HG02571 (cell line): ENCODE results near the gene ASXL1.
"Not testable (repeated sequence)": the region's sequence is repeated elsewhere in the genome, so short reads cannot be mapped to it uniquely, and the experiment has no call there.

Experiments used
- ATAC-seq: cut with Tn5 transposase; IDR thresholded peaks from one replicate; pipeline ENCODE4 v1.9.1; 2021; ENCODE audit warnings: mild to moderate bottlenecking, moderate library complexity; ENCODE audit not compliant: unreplicated experiment

ASXL1 gene

GRCh38 chr20:32359633-32360332 lies 1.7 kb downstream of the ASXL1 start:
- no peak for ATAC-seq

- no peak for ATAC-seq
Observed at GRCh38 chr20:32360333-32360634, 2.2 kb downstream of the ASXL1 start.

DNA sequence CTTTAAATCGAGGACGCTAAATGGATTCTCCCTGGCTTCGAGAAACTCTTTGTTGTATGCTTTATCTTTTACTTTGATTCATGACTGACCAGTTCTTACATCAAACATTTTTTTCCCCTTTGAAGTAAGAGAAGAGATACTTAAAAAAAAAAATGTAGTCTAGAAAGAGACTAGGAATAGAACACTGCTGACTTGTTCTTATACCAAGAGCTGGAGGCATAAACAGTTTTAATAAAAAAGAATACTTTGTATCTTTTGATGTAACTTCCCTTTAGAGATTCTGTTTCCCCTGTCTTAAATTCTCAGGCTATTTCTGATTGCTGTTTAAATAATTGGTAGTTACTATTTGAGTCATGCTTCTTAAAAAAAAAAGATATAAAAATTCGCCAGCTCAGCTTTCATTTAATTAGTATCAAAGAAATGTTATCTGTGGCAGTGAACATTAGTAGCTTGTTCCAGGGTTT lies 4.8 kb downstream of the ASXL1 start:
- no peak for ATAC-seq

DNA sequence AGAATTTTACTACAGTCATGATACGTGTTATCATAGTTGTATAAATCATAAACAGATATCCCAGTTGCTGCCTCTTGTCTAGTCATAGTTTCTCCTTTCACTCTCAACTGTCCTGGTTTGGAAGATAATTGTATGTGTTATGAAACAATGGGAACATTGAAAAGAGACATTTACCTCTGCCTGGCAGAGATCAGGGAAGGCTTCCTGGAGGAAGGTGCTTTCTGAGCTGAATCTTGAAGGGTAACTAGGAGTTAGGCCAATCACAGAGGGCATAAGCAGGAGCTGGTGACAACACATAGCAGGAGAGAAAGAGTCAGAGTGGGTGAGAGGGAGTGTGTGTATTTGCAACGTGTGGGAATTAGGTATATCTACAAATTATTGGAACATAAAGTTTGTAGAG lies 5.4 kb downstream of the ASXL1 start:
- ATAC-seq = no peak

GRCh38 chr20:32364554-32365208 lies 6.5 kb downstream of the ASXL1 start:
- ATAC-seq = no peak

GRCh38 chr20:32365564-32365963 lies 7.4 kb downstream of the ASXL1 start:
- no peak for ATAC-seq

- ATAC-seq = no peak
Observed at GRCh38 chr20:32366380-32366779, 8.2 kb downstream of the ASXL1 start.

- ATAC-seq = no peak
Observed at GRCh38 chr20:32368323-32368722, 10.2 kb downstream of the ASXL1 start.

DNA sequence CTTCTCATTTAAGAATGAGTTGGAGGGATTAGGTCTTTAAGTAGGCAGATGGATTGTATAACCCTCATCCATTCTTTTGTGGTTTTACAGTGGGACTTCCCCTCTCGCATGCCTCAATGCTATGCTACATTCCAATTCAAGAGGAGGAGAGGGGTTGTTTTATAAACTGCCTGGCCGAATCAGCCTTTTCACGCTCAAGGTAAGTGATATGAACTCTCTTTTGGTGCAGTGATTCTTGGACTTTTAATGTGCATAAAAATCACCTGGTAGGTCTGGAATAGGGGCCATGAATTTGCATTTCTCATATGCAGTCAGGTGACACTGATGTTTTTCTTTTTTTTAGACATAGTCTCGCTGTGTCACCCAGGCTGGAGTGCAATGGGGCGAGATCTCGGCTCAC lies 10.8 kb downstream of the ASXL1 start:
- peak; percentile 42 for ATAC-seq

DNA sequence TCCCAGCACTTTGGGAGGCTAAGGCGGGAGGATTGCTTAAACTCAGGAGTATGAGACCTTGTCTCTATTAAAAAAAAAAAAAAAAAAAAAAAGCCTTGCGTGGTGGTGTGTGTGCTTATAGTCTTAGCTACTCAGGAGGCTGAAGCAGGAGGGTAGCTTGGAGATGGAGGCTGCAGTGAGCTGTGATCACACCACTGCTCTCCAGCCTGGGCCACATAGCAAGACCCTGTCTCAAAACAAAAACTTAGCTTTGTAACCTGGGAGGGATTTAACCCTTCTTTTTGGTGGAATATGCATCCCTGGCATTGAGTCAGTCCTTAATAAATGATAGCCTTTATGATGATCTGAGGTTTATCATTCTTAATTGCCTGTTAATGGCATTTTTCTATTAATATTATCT lies 12.8 kb downstream of the ASXL1 start:
- no peak for ATAC-seq

- no peak for ATAC-seq
Observed at GRCh38 chr20:32378461-32378860, 20.3 kb downstream of the ASXL1 start.

DNA sequence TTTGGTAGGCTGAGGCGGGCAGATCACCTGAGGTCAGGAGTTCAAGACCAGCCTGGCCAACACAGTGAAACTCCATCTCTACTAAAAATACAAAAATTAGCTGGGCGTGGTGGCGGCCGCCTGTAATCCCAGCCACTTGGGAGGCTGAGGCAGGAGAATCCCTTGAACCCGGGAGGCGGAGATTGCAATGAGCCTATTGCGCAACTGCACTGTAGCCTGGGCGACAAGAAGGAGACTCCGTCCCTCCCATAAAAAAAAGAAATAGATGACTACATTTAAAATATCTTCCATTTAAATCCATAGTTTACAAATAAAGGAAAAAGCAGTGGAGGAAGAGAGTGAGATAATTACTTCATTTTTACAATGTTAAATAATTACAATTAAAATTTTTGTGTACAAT lies 21.9 kb downstream of the ASXL1 start:
- not testable (repeated sequence) for ATAC-seq

GRCh38 chr20:32380745-32381144 lies 22.6 kb downstream of the ASXL1 start:
- ATAC-seq = no peak

DNA sequence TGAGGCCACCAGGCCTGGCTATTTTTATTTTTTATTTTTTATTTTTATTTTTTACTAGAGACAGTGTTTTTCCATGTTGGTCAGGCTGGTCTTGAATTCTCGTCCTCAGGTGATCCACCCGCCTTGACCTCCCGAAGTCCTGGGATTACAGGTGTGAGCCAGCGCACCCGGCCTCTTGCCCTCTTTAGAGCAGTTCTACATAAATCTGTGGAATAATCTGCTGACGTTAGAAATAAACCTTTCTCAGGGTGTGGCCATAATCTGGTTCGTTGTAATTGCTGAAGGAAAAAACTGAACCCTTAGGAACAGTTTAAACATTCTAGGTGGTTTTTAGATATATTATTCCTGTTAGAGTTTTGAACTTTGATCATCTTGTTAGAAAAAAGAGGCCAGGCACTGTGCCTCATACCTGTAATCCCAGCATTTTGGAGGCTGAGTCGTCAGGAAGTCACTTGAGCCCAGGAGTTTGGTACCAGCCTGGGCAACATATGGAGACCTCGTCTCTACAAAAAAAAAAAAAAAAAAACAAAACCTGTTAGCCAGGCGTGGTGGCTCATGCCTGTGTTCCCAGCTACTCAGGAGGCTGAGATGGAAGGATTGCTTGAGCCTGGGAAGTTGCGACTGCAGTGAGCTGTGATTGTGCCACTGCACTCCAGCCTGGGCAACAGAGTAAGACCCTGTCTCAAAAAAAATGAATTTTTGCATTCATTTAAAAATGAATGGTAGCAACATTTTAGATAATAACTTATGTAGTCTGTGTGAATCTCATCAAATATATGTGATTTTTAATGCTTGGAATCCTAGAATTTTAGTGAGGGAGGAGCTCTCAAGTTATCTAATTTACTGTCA lies 24.2 kb downstream of the ASXL1 start:
- ATAC-seq = no peak

DNA sequence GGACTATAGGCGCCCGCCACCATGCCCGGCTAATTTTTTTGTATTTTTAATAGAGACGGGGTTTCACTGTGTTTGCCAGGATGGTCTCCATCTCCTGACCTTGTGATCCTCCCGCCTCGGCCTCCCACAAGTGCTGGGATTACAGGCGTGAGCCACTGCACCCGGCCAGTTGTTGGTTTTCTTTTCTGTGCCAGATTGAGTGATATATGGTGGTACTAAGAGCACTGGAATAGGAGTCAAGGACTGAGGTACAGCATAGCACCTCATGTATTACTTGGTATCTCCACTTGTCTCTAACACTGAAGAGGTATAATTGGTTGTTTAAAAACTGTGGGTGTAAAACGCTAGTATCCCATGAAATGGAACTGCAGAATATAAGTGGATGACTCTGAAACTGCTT lies 25.3 kb downstream of the ASXL1 start:
- not testable (repeated sequence) for ATAC-seq

DNA sequence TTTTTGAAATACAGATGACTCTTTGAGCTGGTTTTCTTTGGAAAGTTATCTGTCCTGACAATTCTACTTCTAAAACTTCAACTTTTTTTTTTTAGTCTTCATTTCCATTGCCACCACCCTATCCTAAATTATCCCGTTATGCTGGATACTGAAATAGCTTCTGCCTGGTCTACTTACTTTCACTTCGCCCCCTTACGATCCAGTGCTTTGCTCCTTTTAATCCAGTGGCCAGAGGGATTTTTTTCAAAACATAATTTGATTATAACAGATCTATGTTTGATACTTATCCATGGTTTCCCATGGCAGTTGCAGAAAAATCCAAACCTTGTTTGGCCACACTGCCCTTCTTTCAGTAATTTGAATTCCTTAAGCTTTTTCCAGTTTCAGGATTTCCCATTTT lies 27.4 kb downstream of the ASXL1 start:
- no peak for ATAC-seq

- no peak for ATAC-seq
Observed at GRCh38 chr20:32386091-32386490, 28.0 kb downstream of the ASXL1 start.

DNA sequence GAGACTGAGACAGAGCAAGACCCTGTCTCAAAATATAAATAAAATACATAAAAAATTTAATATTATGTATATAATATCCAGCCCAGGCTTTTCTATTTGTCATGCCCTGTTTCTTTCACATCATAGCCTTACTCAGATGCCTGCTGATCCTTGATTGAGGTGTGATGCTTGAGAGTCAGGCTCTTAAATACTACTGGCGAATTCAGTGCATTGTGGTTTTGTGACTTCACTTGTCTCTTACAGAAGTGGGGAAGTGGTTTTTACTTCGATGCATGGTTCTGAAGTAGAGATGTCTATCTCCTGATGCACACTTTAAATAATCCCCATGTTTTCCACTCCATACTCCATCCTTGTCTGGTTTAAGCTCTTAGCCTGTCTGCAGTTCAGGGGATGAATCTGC lies 29.1 kb downstream of the ASXL1 start:
- no peak for ATAC-seq

DNA sequence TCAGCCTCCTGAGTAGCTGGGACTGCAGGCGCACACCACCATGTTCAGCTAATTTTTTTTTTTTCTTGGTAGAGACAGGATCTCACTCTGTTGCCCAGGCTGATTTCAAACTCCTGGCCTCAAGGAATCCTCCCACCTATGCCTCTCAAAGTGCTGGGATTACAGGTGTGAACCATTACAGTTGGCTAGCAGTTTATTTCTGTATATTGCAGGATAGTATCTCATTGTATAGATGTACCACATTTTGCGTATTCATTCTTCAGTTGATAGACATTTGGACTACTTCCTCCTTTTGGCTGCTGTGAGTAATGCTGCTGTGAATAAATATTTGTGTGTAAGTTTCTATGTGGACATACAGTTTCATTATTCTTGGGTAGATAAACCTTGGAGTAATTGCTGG lies 32.9 kb downstream of the ASXL1 start:
- no peak for ATAC-seq

- no peak for ATAC-seq
Observed at GRCh38 chr20:32395066-32395465, 36.9 kb downstream of the ASXL1 start.

GRCh38 chr20:32396646-32397160 lies 38.6 kb downstream of the ASXL1 start:
- ATAC-seq = no peak
